HCT116 (cell line): ENCODE results near the gene LSS. TPM values are rescaled to one million over a fixed set of nuclear protein-coding genes. Genes with fewer than 3 reads are reported as not detected.

Experiments
- ATAC-seq: fragments of 200-7000 bp; cut with Tn5 transposase; 2 replicates; pipeline ENCODE4 v1.9.1; 2020; ENCODE audit warnings: mild to moderate bottlenecking, moderate library complexity
- BruUV-seq: library from RNA; stranded (reverse); fragments of 400-500 nt; replicated peaks from 2 replicates; lab custom pipeline; 2021; lab: Mats Ljungman, UMichigan
- CTCF ChIA-PET: fragments of 300-600 bp; sonication (Branson Sonifier 250); formaldehyde crosslinking; loops from one replicate; lab custom pipeline; 2021; ENCODE audit warnings: antibody characterized with exemption; lab: Charles Lee
- POLR2A ChIA-PET: fragments of 300-600, 350-600 bp; sonication (Branson Sonifier 250); formaldehyde crosslinking; loops from one replicate; lab custom pipeline; 2021; ENCODE audit warnings: antibody characterized with exemption; lab: Charles Lee
- RAD21 ChIA-PET, 2 experiments: fragments of 300-600 bp; sonication (Branson Sonifier 250); formaldehyde crosslinking; loops; one replicate each; lab custom pipeline; 2023; ENCODE audit warnings: low total read pairs in 2 of 2; ENCODE audit not compliant: uncharacterized antibody in 2 of 2, unreplicated experiment in 2 of 2, low non-redundant PET in 1 of 2; lab: Charles Lee
- DNase-seq: peaks from one replicate; pipeline ENCODE4 v3.0.0-alpha.2; 2010; ENCODE audit warnings: low read depth, low spot score
- H2AFZ ChIP-seq: fragments of 200-600 bp; shearing (Covaris generic), sonication (generic); 2 replicates; pipeline ENCODE4 v1.6.1; 2017; ENCODE audit warnings: low read depth, mixed run types, mixed read lengths, antibody characterized with exemption, low read length; ENCODE audit not compliant: poor library complexity, severe bottlenecking
- H3K27ac ChIP-seq: 2 replicates; pipeline ENCODE4 v1.5.1; 2012; ENCODE audit warnings: low read depth, low read length
- H3K27me3 ChIP-seq: fragments of 200-600 bp; sonication (generic); 2 replicates; pipeline ENCODE4 v1.6.1; 2016; ENCODE audit warnings: mixed run types, low read length, mixed read lengths; ENCODE audit not compliant: insufficient read depth
- H3K36me3 ChIP-seq, 2 experiments: fragments of 200-500 bp in 1 of 2; fragments of 200-600 bp in 1 of 2; sonication (Bioruptor generic) in 1 of 2; sonication (generic) in 1 of 2; 2 replicates each; pipeline versions ENCODE4 v1.5.1 to v1.6.1; 2014 to 2016; ENCODE audit warnings: low read length in 2 of 2, inconsistent platforms in 1 of 2, mixed read lengths in 1 of 2, mixed run types in 1 of 2; ENCODE audit not compliant: insufficient read depth in 2 of 2, control insufficient read depth in 1 of 2
- H3K4me1 ChIP-seq, 2 experiments: fragments of 200-600 bp in 1 of 2; sonication (generic) in 1 of 2; 2 replicates each; pipeline versions ENCODE4 v1.5.1 to v1.6.1; 2012 to 2017; ENCODE audit warnings: low read length in 2 of 2, inconsistent platforms in 1 of 2, mild to moderate bottlenecking in 1 of 2, mixed read lengths in 1 of 2, mixed run types in 1 of 2, moderate library complexity in 1 of 2; ENCODE audit not compliant: insufficient read depth in 2 of 2, control insufficient read depth in 1 of 2
- H3K4me2 ChIP-seq: fragments of 200-600 bp; sonication (generic); 2 replicates; pipeline ENCODE4 v1.6.1; 2017; ENCODE audit warnings: mixed run types, low read length, mixed read lengths
- H3K4me3 ChIP-seq, 2 experiments: fragments of 200-600 bp in 1 of 2; sonication (generic) in 1 of 2; replicated peaks in 1 of 2; 2 replicates each; pipeline ENCODE4 v1.5.1; 2011 to 2016; ENCODE audit warnings: low read length in 2 of 2, control low read depth in 1 of 2, low read depth in 1 of 2, mild to moderate bottlenecking in 1 of 2, mixed read lengths in 1 of 2, mixed run types in 1 of 2
- H3K79me2 ChIP-seq: fragments of 200-600 bp; sonication (generic); 2 replicates; pipeline ENCODE4 v1.6.1; 2017; ENCODE audit warnings: mild to moderate bottlenecking, mixed run types, low read length, moderate library complexity, mixed read lengths; ENCODE audit not compliant: insufficient read depth
- H3K9ac ChIP-seq: fragments of 200-600 bp; sonication (generic); 2 replicates; pipeline ENCODE4 v1.6.1; 2016; ENCODE audit warnings: low read length, mixed read lengths
- H3K9me2 ChIP-seq: fragments of 200-600 bp; sonication (generic), shearing (Covaris generic); 2 replicates; pipeline ENCODE4 v1.6.1; 2017; ENCODE audit warnings: mixed run types, mild to moderate bottlenecking, moderate library complexity; ENCODE audit not compliant: insufficient read depth
- H3K9me3 ChIP-seq, 2 experiments: fragments of 200-500 bp in 1 of 2; fragments of 200-600 bp in 1 of 2; sonication (Bioruptor generic) in 1 of 2; sonication (generic) in 1 of 2; 2 replicates each; pipeline ENCODE4 v1.6.1; 2014 to 2017; ENCODE audit warnings: low read length in 2 of 2, mixed read lengths in 2 of 2, inconsistent platforms in 1 of 2, low read depth in 1 of 2, mild to moderate bottlenecking in 1 of 2, mixed run types in 1 of 2, moderate library complexity in 1 of 2; ENCODE audit not compliant: control insufficient read depth in 1 of 2, insufficient read depth in 1 of 2
- H4K20me1 ChIP-seq: fragments of 200-600 bp; sonication (generic), shearing (Covaris generic); 2 replicates; pipeline ENCODE4 v1.6.1; 2017; ENCODE audit warnings: mixed run types, mild to moderate bottlenecking, moderate library complexity; ENCODE audit not compliant: insufficient read depth
- CBX3 ChIP-seq: IDR thresholded peaks from 2 replicates; pipeline ENCODE4 v1.6.1; 2012; ENCODE audit warnings: low read depth
- CEBPB ChIP-seq: IDR thresholded peaks from 2 replicates; pipeline ENCODE4 v1.6.1; 2012; ENCODE audit warnings: low read depth
- ELF1 ChIP-seq: IDR thresholded peaks from 2 replicates; pipeline ENCODE4 v1.6.1; 2012; ENCODE audit warnings: low read depth, borderline replicate concordance
- EZH2phosphoT487 ChIP-seq: fragments of 200-600 bp; IDR thresholded peaks from 2 replicates; pipeline ENCODE4 v1.6.1; 2018; ENCODE audit warnings: antibody characterized with exemption, borderline replicate concordance
- FOSL1 ChIP-seq: IDR thresholded peaks from 2 replicates; pipeline ENCODE4 v1.6.1; 2012; ENCODE audit warnings: low read depth
- POLR2A ChIP-seq: IDR thresholded peaks from 2 replicates; pipeline ENCODE4 v1.7.0; 2011; ENCODE audit warnings: borderline replicate concordance; ENCODE audit not compliant: insufficient read depth, insufficient read length; ENCODE audit errors: extremely low read depth
- SIN3A ChIP-seq: IDR thresholded peaks from 2 replicates; pipeline ENCODE4 v1.6.1; 2012; ENCODE audit warnings: low read depth
- SRF ChIP-seq: IDR thresholded peaks from 2 replicates; pipeline ENCODE4 v1.6.1; 2012; ENCODE audit warnings: low read depth
- YY1 ChIP-seq: IDR thresholded peaks from 2 replicates; pipeline ENCODE4 v1.6.1; 2011; ENCODE audit warnings: low read length, low read depth, moderate library complexity, mild to moderate bottlenecking; ENCODE audit not compliant: insufficient replicate concordance; ENCODE audit errors: extremely low read depth
- ZFX ChIP-seq: fragments of 450-650 bp; IDR thresholded peaks from 2 replicates; pipeline ENCODE4 v1.6.1; 2017
- intact Hi-C: fragments of 100-400 bp; cut with micrococcal nuclease; formaldehyde crosslinking; loops from 2 replicates; pipeline ENCODE4 v1.10.0; 2022
- total RNA-seq: library from RNA; stranded (reverse); gene quantifications from one replicate; pipeline ENCODE4 v1.2.1, GENCODE V29; 2021; ENCODE audit not compliant: unreplicated experiment
- TF ChIP-seq, protein P1 (sequence below): IDR thresholded peaks from 2 replicates; pipeline ENCODE4 v1.6.1; 2012; ENCODE audit warnings: low read depth
- TF ChIP-seq, protein P2 (sequence below): IDR thresholded peaks from 2 replicates; pipeline ENCODE4 v1.6.1; 2011; ENCODE audit warnings: mild to moderate bottlenecking, low read length, moderate library complexity; ENCODE audit not compliant: insufficient replicate concordance; ENCODE audit errors: extremely low read depth
- TF ChIP-seq, protein P3 (sequence below): IDR thresholded peaks from 2 replicates; pipeline ENCODE4 v1.6.1; 2012
- TF ChIP-seq, protein P4 (sequence below), 3 experiments: fragments of 200-600 bp in 1 of 3; sonication (generic) in 1 of 3; IDR thresholded peaks in 2 of 3; conservative IDR thresholded peaks in 1 of 3; 2 replicates each; pipeline ENCODE4 v1.5.1; 2012 to 2017; ENCODE audit warnings: low read depth in 2 of 3, low read length in 2 of 3, antibody characterized with exemption in 1 of 3, borderline replicate concordance in 1 of 3, control low read depth in 1 of 3, mild to moderate bottlenecking in 1 of 3, mixed read lengths in 1 of 3, mixed run types in 1 of 3, moderate library complexity in 1 of 3; ENCODE audit not compliant: insufficient read depth in 1 of 3
- TF ChIP-seq, protein P5 (sequence below): IDR thresholded peaks from 2 replicates; pipeline ENCODE4 v1.6.1; 2012

Gene LSS
- total RNA-seq, 1 experiment from 2014 or later: 44.7 TPM

DNA sequence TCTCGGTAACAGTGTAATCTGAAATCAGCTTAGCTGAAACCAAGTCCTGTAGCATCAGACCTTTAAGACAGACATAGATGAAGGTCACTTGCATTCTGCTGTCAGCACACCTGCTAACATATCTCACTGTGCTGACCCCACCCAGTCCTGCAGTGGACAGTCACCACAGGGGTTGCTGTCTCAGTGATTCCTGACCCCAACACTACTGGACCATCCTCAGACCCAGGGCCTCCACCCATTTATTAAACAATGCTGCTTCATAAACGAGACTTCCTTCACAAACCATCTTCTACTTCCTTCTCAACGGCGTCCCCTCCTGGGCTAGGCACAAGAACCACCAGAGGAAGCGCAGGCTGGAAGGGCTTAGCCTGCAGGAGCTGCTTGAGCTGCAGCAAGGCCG, 17.8 kb upstream of the LSS start:
- DNase-seq: no peak
- CTCF ChIA-PET: no interaction called here
- H3K36me3 ChIP-seq: peaks cover 66 to 73% of the 10 kb centered on the region in 2 experiments
- H3K9me2 ChIP-seq: no peaks in the 10 kb centered on the region
- POLR2A ChIA-PET: no interaction called here
- H3K4me3 ChIP-seq: no peak overlapping the region
- H3K4me1 ChIP-seq: no peaks in the 10 kb centered on the region
- intact Hi-C loops: no loop called here
- no peak for ATAC-seq
- H3K4me2 ChIP-seq: no peak overlapping the region
- H3K9me3 ChIP-seq: no peaks in the 10 kb centered on the region
- no peak overlapping the region for H3K27ac ChIP-seq
- peaks cover 11% of the 10 kb centered on the region for H3K79me2 ChIP-seq
- TF ChIP-seq ELF1 (no peak), EZH2phosphoT487 (no peak), CEBPB (no peak), CBX3 (no peak), SIN3A (no peak), ZFX (no peak), YY1 (no peak), POLR2A (no peak), SRF (no peak), FOSL1 (no peak)
- TF ChIP-seq, protein P1, sequence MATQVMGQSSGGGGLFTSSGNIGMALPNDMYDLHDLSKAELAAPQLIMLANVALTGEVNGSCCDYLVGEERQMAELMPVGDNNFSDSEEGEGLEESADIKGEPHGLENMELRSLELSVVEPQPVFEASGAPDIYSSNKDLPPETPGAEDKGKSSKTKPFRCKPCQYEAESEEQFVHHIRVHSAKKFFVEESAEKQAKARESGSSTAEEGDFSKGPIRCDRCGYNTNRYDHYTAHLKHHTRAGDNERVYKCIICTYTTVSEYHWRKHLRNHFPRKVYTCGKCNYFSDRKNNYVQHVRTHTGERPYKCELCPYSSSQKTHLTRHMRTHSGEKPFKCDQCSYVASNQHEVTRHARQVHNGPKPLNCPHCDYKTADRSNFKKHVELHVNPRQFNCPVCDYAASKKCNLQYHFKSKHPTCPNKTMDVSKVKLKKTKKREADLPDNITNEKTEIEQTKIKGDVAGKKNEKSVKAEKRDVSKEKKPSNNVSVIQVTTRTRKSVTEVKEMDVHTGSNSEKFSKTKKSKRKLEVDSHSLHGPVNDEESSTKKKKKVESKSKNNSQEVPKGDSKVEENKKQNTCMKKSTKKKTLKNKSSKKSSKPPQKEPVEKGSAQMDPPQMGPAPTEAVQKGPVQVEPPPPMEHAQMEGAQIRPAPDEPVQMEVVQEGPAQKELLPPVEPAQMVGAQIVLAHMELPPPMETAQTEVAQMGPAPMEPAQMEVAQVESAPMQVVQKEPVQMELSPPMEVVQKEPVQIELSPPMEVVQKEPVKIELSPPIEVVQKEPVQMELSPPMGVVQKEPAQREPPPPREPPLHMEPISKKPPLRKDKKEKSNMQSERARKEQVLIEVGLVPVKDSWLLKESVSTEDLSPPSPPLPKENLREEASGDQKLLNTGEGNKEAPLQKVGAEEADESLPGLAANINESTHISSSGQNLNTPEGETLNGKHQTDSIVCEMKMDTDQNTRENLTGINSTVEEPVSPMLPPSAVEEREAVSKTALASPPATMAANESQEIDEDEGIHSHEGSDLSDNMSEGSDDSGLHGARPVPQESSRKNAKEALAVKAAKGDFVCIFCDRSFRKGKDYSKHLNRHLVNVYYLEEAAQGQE: no peak
- TF ChIP-seq, protein P2, sequence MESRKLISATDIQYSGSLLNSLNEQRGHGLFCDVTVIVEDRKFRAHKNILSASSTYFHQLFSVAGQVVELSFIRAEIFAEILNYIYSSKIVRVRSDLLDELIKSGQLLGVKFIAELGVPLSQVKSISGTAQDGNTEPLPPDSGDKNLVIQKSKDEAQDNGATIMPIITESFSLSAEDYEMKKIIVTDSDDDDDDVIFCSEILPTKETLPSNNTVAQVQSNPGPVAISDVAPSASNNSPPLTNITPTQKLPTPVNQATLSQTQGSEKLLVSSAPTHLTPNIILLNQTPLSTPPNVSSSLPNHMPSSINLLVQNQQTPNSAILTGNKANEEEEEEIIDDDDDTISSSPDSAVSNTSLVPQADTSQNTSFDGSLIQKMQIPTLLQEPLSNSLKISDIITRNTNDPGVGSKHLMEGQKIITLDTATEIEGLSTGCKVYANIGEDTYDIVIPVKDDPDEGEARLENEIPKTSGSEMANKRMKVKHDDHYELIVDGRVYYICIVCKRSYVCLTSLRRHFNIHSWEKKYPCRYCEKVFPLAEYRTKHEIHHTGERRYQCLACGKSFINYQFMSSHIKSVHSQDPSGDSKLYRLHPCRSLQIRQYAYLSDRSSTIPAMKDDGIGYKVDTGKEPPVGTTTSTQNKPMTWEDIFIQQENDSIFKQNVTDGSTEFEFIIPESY: no peak
- TF ChIP-seq, protein P3, sequence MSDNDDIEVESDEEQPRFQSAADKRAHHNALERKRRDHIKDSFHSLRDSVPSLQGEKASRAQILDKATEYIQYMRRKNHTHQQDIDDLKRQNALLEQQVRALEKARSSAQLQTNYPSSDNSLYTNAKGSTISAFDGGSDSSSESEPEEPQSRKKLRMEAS: no peak
- TF ChIP-seq, protein P4, sequence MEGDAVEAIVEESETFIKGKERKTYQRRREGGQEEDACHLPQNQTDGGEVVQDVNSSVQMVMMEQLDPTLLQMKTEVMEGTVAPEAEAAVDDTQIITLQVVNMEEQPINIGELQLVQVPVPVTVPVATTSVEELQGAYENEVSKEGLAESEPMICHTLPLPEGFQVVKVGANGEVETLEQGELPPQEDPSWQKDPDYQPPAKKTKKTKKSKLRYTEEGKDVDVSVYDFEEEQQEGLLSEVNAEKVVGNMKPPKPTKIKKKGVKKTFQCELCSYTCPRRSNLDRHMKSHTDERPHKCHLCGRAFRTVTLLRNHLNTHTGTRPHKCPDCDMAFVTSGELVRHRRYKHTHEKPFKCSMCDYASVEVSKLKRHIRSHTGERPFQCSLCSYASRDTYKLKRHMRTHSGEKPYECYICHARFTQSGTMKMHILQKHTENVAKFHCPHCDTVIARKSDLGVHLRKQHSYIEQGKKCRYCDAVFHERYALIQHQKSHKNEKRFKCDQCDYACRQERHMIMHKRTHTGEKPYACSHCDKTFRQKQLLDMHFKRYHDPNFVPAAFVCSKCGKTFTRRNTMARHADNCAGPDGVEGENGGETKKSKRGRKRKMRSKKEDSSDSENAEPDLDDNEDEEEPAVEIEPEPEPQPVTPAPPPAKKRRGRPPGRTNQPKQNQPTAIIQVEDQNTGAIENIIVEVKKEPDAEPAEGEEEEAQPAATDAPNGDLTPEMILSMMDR (IDR thresholded peaks at IDR 0.05 in 2 of 3, conservative IDR thresholded peaks at IDR 0.05 in 1 of 3; ENCODE audit: borderline replicate concordance in 1 of 3, insufficient read depth in 1 of 3, low read depth in 2 of 3, low read length in 2 of 3): no peak
- TF ChIP-seq, protein P5, sequence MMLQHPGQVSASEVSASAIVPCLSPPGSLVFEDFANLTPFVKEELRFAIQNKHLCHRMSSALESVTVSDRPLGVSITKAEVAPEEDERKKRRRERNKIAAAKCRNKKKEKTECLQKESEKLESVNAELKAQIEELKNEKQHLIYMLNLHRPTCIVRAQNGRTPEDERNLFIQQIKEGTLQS: no peak
- BruUV-seq: no TSS peak
- RAD21 ChIA-PET: no interaction called here
- no peak overlapping the region for H3K9ac ChIP-seq
- no peaks in the 10 kb centered on the region for H4K20me1 ChIP-seq
- H3K27me3 ChIP-seq: no peaks in the 10 kb centered on the region
- no peak overlapping the region for H2AFZ ChIP-seq
